Esophagus muscularis mucosa (tissue), 4 donors: ENCODE results near the gene CTNNA3.

Experiments
- EP300 ChIP-seq: sonication (generic); formaldehyde crosslinking; IDR thresholded peaks from one replicate; pipeline ENCODE4 v1.6.1; 2017; ENCODE audit warnings: antibody characterized with exemption
- POLR2A ChIP-seq: fragments of 450-650 bp; IDR thresholded peaks from one replicate; pipeline ENCODE4 v1.6.1; 2017; ENCODE audit warnings: antibody characterized with exemption, moderate library complexity, mild to moderate bottlenecking, low read depth
- POLR2AphosphoS5 ChIP-seq, 2 donors: sonication (generic); formaldehyde crosslinking; IDR thresholded peaks; one replicate each; pipeline ENCODE4 v1.6.1; 2017; ENCODE audit warnings: antibody characterized with exemption in 2 of 2
- TF ChIP-seq, protein P1 (sequence below), 3 experiments: fragments of 200-600 bp in 2 of 3; fragments of 450-650 bp in 1 of 3; sonication (generic) in 2 of 3; IDR thresholded peaks; one replicate each; pipeline ENCODE4 v1.5.1; 2017 to 2019; ENCODE audit warnings: antibody characterized with exemption in 3 of 3, mild to moderate bottlenecking in 2 of 3, moderate library complexity in 1 of 3

DNA sequence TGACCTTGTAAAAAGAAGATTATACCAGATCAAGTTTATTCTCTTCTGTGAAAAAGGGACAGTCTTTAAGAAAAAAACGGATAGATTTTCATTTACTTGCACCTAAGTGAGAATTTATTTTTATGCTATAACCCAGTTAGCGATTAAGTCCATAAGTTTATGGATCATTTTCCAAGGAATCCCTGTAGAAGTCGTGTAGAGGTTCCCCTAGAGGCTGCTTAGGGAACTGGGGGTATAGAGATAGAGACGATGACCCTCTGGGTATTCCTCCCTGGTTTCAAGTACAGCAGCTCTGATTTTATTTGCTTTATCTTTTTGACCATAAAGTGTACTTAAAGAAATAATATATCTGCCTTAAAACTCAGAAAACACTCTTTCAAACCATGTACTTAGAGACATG lies 1418.5 kb downstream of the CTNNA3 start:
- TF ChIP-seq, protein P1, sequence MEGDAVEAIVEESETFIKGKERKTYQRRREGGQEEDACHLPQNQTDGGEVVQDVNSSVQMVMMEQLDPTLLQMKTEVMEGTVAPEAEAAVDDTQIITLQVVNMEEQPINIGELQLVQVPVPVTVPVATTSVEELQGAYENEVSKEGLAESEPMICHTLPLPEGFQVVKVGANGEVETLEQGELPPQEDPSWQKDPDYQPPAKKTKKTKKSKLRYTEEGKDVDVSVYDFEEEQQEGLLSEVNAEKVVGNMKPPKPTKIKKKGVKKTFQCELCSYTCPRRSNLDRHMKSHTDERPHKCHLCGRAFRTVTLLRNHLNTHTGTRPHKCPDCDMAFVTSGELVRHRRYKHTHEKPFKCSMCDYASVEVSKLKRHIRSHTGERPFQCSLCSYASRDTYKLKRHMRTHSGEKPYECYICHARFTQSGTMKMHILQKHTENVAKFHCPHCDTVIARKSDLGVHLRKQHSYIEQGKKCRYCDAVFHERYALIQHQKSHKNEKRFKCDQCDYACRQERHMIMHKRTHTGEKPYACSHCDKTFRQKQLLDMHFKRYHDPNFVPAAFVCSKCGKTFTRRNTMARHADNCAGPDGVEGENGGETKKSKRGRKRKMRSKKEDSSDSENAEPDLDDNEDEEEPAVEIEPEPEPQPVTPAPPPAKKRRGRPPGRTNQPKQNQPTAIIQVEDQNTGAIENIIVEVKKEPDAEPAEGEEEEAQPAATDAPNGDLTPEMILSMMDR (IDR thresholded peaks at IDR 0.05): no peak
- TF ChIP-seq EP300 (no peak), POLR2AphosphoS5 (IDR thresholded peaks at IDR 0.05) (no peak), POLR2A (no peak)
